K562 (cell line): ENCODE measurements around the gene HEMGN. TPM values are rescaled to one million over a fixed set of nuclear protein-coding genes. Genes with fewer than 3 reads are reported as not detected.

Experiments
- ARID1B ChIP-seq: fragments of 450-650 bp; IDR thresholded peaks from 2 replicates; pipeline ENCODE4 v1.6.1; 2016; ENCODE audit warnings: antibody characterized with exemption, mild to moderate bottlenecking, inconsistent platforms
- BCOR ChIP-seq: fragments of 450-650 bp; IDR thresholded peaks from 2 replicates; pipeline ENCODE4 v1.6.1; 2016
- CEBPZ ChIP-seq: fragments of 150-350 bp; IDR thresholded peaks from 2 replicates; pipeline ENCODE4 v1.6.1; 2014; ENCODE audit warnings: low read depth, mild to moderate bottlenecking, low read length, borderline replicate concordance
- COPS2 ChIP-seq: fragments of 450-650 bp; conservative IDR thresholded peaks from 2 replicates; pipeline ENCODE4 v1.6.1; 2016; ENCODE audit warnings: mild to moderate bottlenecking, moderate library complexity
- ESRRA ChIP-seq: fragments of 450-650 bp; IDR thresholded peaks from 2 replicates; pipeline ENCODE4 v1.6.1; 2014; ENCODE audit warnings: low read depth, mild to moderate bottlenecking, moderate library complexity, borderline replicate concordance
- FOXK1 ChIP-seq: sonication (generic); formaldehyde crosslinking; IDR thresholded peaks from 2 replicates; pipeline ENCODE4 v1.8.0; 2022; ENCODE audit warnings: missing genetic modification reagents, mild to moderate bottlenecking, borderline replicate concordance
- KHSRP ChIP-seq: fragments of 450-650 bp; IDR thresholded peaks from 2 replicates; pipeline ENCODE4 v1.6.1; 2017
- MBD2 ChIP-seq: sonication (generic); IDR thresholded peaks from 2 replicates; pipeline ENCODE4 v1.6.1; 2016; ENCODE audit warnings: low read depth, borderline replicate concordance
- MTF1 ChIP-seq: fragments of 250-450 bp; sonication (Bioruptor Pico); IDR thresholded peaks from 2 replicates; pipeline ENCODE4 v1.9.0; 2021; ENCODE audit warnings: moderate library complexity, mild to moderate bottlenecking, inconsistent platforms, borderline replicate concordance
- NCOA1 ChIP-seq: fragments of 450-650 bp; IDR thresholded peaks from 2 replicates; pipeline ENCODE4 v1.6.1; 2016; ENCODE audit warnings: low read depth
- SAFB ChIP-seq: fragments of 200-400 bp; formaldehyde crosslinking; IDR thresholded peaks from 2 replicates; pipeline ENCODE4 v1.6.1; 2017; ENCODE audit warnings: low read depth, low read length, borderline replicate concordance
- TCF3 ChIP-seq: sonication (generic); formaldehyde crosslinking; IDR thresholded peaks from 2 replicates; pipeline ENCODE4 v1.4.0; 2020; ENCODE audit warnings: mild to moderate bottlenecking, missing genetic modification reagents
- XRCC4 ChIP-seq: IDR thresholded peaks from one replicate; pipeline ENCODE4 v1.6.1; 2011; ENCODE audit not compliant: insufficient read depth, insufficient read length; ENCODE audit errors: extremely low read depth
- ZBTB12 ChIP-seq: fragments of 250-450 bp; sonication (Bioruptor Pico); IDR thresholded peaks from 2 replicates; pipeline ENCODE4 v1.4.0; 2020
- ZBTB17 ChIP-seq: fragments of 450-650 bp; formaldehyde crosslinking; IDR thresholded peaks from 2 replicates; pipeline ENCODE4 v1.4.0; 2020; ENCODE audit warnings: mild to moderate bottlenecking
- ZNF311 ChIP-seq: fragments of 250-450 bp; sonication (Bioruptor Pico); IDR thresholded peaks from 2 replicates; pipeline ENCODE4 v1.4.0; 2020; ENCODE audit warnings: mild to moderate bottlenecking, moderate library complexity
- ZNF551 ChIP-seq: fragments of 250-450 bp; sonication (Bioruptor Pico); IDR thresholded peaks from 2 replicates; pipeline ENCODE4 v1.5.0; 2021; ENCODE audit warnings: mild to moderate bottlenecking, moderate library complexity
- ZNF668 ChIP-seq: fragments of 250-450 bp; sonication (Bioruptor Pico); IDR thresholded peaks from 2 replicates; pipeline ENCODE4 v1.8.0; 2022; ENCODE audit warnings: mild to moderate bottlenecking, inconsistent platforms
- ZNF695 ChIP-seq: fragments of 450-650 bp; formaldehyde crosslinking; IDR thresholded peaks from 2 replicates; pipeline ENCODE4 v1.4.0; 2020; ENCODE audit warnings: mild to moderate bottlenecking, moderate library complexity
- polyA plus RNA-seq, 8 experiments: library from polyadenylated mRNA; depleted of rRNA in 4 of 8; stranded (reverse) in 5 of 8; unstranded in 3 of 8; fragments of >200 nt; fragmentation: Nextera tagmentation in 2 of 8; fragmentation: Illumina TruSeq in 1 of 8; extraction: Ambion mirVana in 2 of 8; extraction: Trizol in 1 of 8; gene quantifications; 2 replicates each; pipeline versions ENCODE4 v1.2.1 to v1.2.3, GENCODE V29; 2011 to 2014; ENCODE audit warnings: inconsistent platforms in 1 of 8, missing spikeins in 1 of 8
- total RNA-seq, 7 experiments: library from RNA; depleted of rRNA in 6 of 7; stranded (reverse); fragments of >200 nt in 6 of 7; fragmentation: Illumina TruSeq in 2 of 7; extraction: Trizol in 2 of 7; gene quantifications; 2 replicates each; pipeline versions ENCODE4 v1.2.1 to v1.2.3, GENCODE V29; 2011 to 2021; ENCODE audit warnings: low replicate concordance in 1 of 7
- TF ChIP-seq, protein P1 (sequence below): fragments of 450-650 bp; formaldehyde crosslinking; IDR thresholded peaks from 2 replicates; pipeline ENCODE4 v1.4.0; 2020; ENCODE audit warnings: mild to moderate bottlenecking, moderate library complexity
- TF ChIP-seq, protein P2 (sequence below), 2 experiments: IDR thresholded peaks; 2 replicates each; pipeline ENCODE4 v1.6.1; 2012; ENCODE audit warnings: improper control_type of control experiment in 2 of 2, low read depth in 2 of 2, low read length in 2 of 2, borderline replicate concordance in 1 of 2

The HEMGN gene
- total and polyA plus RNA-seq, 9 of the 15 experiments (the other 6 are each of a cell fraction or from before 2014, with no cell fraction given) = 56.3 to 258 (median 137) TPM

DNA sequence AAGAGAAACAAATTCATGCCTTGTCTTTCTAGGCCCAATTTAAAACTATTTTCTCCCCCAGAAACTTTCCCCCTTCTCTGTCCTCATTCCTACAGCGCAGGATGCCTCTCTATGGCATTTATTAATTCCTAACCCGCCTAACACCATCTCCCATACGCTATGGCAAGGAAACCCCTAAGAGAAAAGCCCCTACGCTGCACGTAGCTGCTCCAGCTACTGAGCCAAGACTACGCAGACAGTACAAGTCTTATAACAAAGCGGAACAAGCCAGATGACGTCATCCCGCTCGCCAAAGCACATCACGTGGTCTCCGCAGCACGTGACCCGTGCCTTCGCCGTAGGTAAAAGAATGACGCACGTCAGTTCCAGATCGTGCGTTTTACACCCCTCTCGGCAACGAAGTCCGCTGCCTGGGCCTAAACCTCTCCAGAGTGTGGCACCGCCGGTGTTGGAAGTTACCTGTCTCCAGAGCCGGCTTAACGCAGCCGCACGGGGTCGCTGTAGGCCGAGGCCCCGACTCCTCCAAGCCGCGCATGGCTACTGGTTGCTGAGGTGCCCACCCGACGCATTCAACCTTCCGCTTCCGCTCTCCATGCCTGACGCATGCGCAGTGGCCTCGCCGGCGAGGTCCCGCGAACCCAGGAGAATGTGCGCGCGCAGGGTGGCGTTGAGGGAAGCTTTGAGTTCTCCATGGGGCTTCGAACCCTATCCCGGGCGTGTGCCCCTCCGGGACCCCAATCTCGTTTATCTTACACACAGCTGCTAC is 15.8 kb downstream of the HEMGN start, which contains the start of gene TRMO (continued):
- TF ChIP-seq ZBTB12 (CRISPR knock-in tag) = peak; percentile 96
- TF ChIP-seq ARID1B = peak; percentile 77; the same call in 1 of the 2 replicates
- peak; percentile 88 for TF ChIP-seq ZBTB17 (CRISPR knock-in tag)
- no peak for TF ChIP-seq COPS2
- no peak for TF ChIP-seq FOXK1 (CRISPR knock-in tag)
- peak; percentile 91 for TF ChIP-seq KHSRP
- TF ChIP-seq SAFB = no peak
- TF ChIP-seq MBD2 = peak; percentile 76; the same call in 1 of the 2 replicates
- TF ChIP-seq ESRRA = peak; percentile 69
- TF ChIP-seq, protein P1, sequence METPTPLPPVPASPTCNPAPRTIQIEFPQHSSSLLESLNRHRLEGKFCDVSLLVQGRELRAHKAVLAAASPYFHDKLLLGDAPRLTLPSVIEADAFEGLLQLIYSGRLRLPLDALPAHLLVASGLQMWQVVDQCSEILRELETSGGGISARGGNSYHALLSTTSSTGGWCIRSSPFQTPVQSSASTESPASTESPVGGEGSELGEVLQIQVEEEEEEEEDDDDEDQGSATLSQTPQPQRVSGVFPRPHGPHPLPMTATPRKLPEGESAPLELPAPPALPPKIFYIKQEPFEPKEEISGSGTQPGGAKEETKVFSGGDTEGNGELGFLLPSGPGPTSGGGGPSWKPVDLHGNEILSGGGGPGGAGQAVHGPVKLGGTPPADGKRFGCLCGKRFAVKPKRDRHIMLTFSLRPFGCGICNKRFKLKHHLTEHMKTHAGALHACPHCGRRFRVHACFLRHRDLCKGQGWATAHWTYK (CRISPR knock-in tag) = peak; percentile 96
- no peak for TF ChIP-seq XRCC4
- peak; percentile 88 for TF ChIP-seq ZNF311
- TF ChIP-seq, protein P2, sequence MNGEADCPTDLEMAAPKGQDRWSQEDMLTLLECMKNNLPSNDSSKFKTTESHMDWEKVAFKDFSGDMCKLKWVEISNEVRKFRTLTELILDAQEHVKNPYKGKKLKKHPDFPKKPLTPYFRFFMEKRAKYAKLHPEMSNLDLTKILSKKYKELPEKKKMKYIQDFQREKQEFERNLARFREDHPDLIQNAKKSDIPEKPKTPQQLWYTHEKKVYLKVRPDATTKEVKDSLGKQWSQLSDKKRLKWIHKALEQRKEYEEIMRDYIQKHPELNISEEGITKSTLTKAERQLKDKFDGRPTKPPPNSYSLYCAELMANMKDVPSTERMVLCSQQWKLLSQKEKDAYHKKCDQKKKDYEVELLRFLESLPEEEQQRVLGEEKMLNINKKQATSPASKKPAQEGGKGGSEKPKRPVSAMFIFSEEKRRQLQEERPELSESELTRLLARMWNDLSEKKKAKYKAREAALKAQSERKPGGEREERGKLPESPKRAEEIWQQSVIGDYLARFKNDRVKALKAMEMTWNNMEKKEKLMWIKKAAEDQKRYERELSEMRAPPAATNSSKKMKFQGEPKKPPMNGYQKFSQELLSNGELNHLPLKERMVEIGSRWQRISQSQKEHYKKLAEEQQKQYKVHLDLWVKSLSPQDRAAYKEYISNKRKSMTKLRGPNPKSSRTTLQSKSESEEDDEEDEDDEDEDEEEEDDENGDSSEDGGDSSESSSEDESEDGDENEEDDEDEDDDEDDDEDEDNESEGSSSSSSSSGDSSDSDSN (IDR thresholded peaks at IDR 0.05; ENCODE audit: borderline replicate concordance in 1 of 2, low read depth in 2 of 2, low read length in 2 of 2) = no peak
- TF ChIP-seq ZNF668 (CRISPR knock-in tag) = 0 out of 2 replicates have a peak, but pooled peaks have one; percentile 4
- peak; percentile 43; the same call in 1 of the 2 replicates for TF ChIP-seq TCF3 (CRISPR knock-in tag)
- peak; percentile 71 for TF ChIP-seq BCOR
- peak; percentile 94 for TF ChIP-seq NCOA1
- TF ChIP-seq ZNF551 (CRISPR knock-in tag) = no peak
- peak; percentile 63; the same call in 1 of the 2 replicates for TF ChIP-seq MTF1 (CRISPR knock-in tag)
- TF ChIP-seq CEBPZ = no peak
- TF ChIP-seq ZNF695 (CRISPR knock-in tag) = peak; percentile 45; the same call in 1 of the 2 replicates
